HCEC 1CT (cell line): ENCODE measurements around the gene CDKN1C.

Source experiments
- DNase-seq: peaks from one replicate; pipeline ENCODE4 v3.0.0-alpha.2; 2017

The CDKN1C gene

GRCh38 chr11:2887515-2888195 is 2.1 kb upstream of the CDKN1C start:
- no peak for DNase-seq

- no peak for DNase-seq
Observed at GRCh38 chr11:2886936-2887335, 1.4 kb upstream of the CDKN1C start.

- no peak for DNase-seq
Observed at GRCh38 chr11:2886191-2886894, 768 bp upstream of the CDKN1C start.

GRCh38 chr11:2885017-2885677 is 428 bp downstream of the CDKN1C start:
- no peak for DNase-seq

- DNase-seq = no peak
Observed at GRCh38 chr11:2883979-2884815, 1.4 kb downstream of the CDKN1C start.

- DNase-seq = no peak
Observed at GRCh38 chr11:2883640-2883978, 2.0 kb downstream of the CDKN1C start.

GRCh38 chr11:2882396-2883110 is 3.0 kb downstream of the CDKN1C start:
- no peak for DNase-seq

GRCh38 chr11:2881981-2882375 is 3.6 kb downstream of the CDKN1C start:
- no peak for DNase-seq

- no peak for DNase-seq
Observed at GRCh38 chr11:2881076-2881980, 4.2 kb downstream of the CDKN1C start.

GRCh38 chr11:2880646-2881045 is 4.9 kb downstream of the CDKN1C start:
- no peak for DNase-seq

- no peak for DNase-seq
Observed at GRCh38 chr11:2878782-2879181, 6.8 kb downstream of the CDKN1C start.

GRCh38 chr11:2877474-2877873 is 8.1 kb downstream of the CDKN1C start:
- no peak for DNase-seq

GRCh38 chr11:2874963-2875362 is 10.6 kb downstream of the CDKN1C start:
- no peak for DNase-seq

GRCh38 chr11:2870969-2871680 is 14.4 kb downstream of the CDKN1C start:
- no peak for DNase-seq

GRCh38 chr11:2870460-2870859 is 15.1 kb downstream of the CDKN1C start:
- no peak for DNase-seq

- no peak for DNase-seq
Observed at GRCh38 chr11:2869561-2870427, 15.8 kb downstream of the CDKN1C start.

GRCh38 chr11:2869134-2869526 is 16.4 kb downstream of the CDKN1C start:
- no peak for DNase-seq

GRCh38 chr11:2868506-2869133 is 17.0 kb downstream of the CDKN1C start:
- no peak for DNase-seq
